HG03354 (cell line): ENCODE data around the gene SMPD1.
A peak's percentile ranks its signal among the peaks of the same experiment; 100 is the strongest.

Experiments used
- ATAC-seq: cut with Tn5 transposase; IDR thresholded peaks from one replicate; pipeline ENCODE4 v1.9.1; 2021; ENCODE audit warnings: mild to moderate bottlenecking; ENCODE audit not compliant: unreplicated experiment, poor library complexity, severe bottlenecking

Gene SMPD1

GRCh38 chr11:6410695-6411430 lies 20.6 kb downstream of the SMPD1 start:
- ATAC-seq: no peak

GRCh38 chr11:6411594-6412031 lies 21.3 kb downstream of the SMPD1 start:
- no peak for ATAC-seq

- ATAC-seq: no peak
Observed at GRCh38 chr11:6413791-6414201, 23.5 kb downstream of the SMPD1 start.

- ATAC-seq: no peak
Observed at GRCh38 chr11:6414874-6415328, 24.6 kb downstream of the SMPD1 start.

- ATAC-seq: no peak
Observed at GRCh38 chr11:6415797-6416196, 25.5 kb downstream of the SMPD1 start.

GRCh38 chr11:6417907-6418556 lies 27.8 kb downstream of the SMPD1 start:
- no peak for ATAC-seq

- no peak for ATAC-seq
Observed at GRCh38 chr11:6418557-6419008, 28.3 kb downstream of the SMPD1 start.

- ATAC-seq: peak; percentile 53
Observed at GRCh38 chr11:6419009-6419631, 28.8 kb downstream of the SMPD1 start, which contains the start of gene APBB1. APBB1 (minus strand) TSS chr11:6419094; CDS start chr11:6411347, 7,747 bp downstream.

- ATAC-seq: no peak
Observed at GRCh38 chr11:6420677-6421076, 30.4 kb downstream of the SMPD1 start.

- ATAC-seq: no peak
Observed at GRCh38 chr11:6427516-6427915, 37.2 kb downstream of the SMPD1 start.

- no peak for ATAC-seq
Observed at GRCh38 chr11:6431861-6432260, 41.6 kb downstream of the SMPD1 start.

- peak; percentile 57 for ATAC-seq
Observed at GRCh38 chr11:6433998-6434660, 43.9 kb downstream of the SMPD1 start.

- no peak for ATAC-seq
Observed at GRCh38 chr11:6437423-6437822, 47.1 kb downstream of the SMPD1 start.

GRCh38 chr11:6437993-6438392 lies 47.7 kb downstream of the SMPD1 start:
- ATAC-seq: no peak

- no peak for ATAC-seq
Observed at GRCh38 chr11:6438979-6439571, 48.8 kb downstream of the SMPD1 start.

- no peak for ATAC-seq
Observed at GRCh38 chr11:6440906-6441358, 50.7 kb downstream of the SMPD1 start, which contains the start of gene HPX. HPX (minus strand) TSS chr11:6440987; CDS start chr11:6440963, 24 bp downstream.

- ATAC-seq: no peak
Observed at GRCh38 chr11:6442441-6442840, 52.2 kb downstream of the SMPD1 start.

- ATAC-seq: peak; percentile 88
Observed at GRCh38 chr11:6443269-6444003, 53.2 kb downstream of the SMPD1 start.
